Erythroblast (primary cell): ENCODE results near the gene WFDC10A.
"Not testable (repeated sequence)": the region's sequence is repeated elsewhere in the genome, so short reads cannot be mapped to it uniquely, and the experiment has no call there.

Source experiments
- DNase-seq, 2 experiments: peaks; one replicate each; lab custom pipeline; 2025; lab: John Stamatoyannopoulos, UW
- GATA1 ChIP-seq: IDR thresholded peaks from 2 replicates; pipeline ENCODE4 v1.6.1; 2011; ENCODE audit warnings: low read depth, mild to moderate bottlenecking, control low read depth, low read length, moderate library complexity
- POLR2A ChIP-seq: IDR thresholded peaks from 2 replicates; pipeline ENCODE4 v1.6.1; 2011; ENCODE audit warnings: mild to moderate bottlenecking, low read length

WFDC10A gene

GRCh38 chr20:45630371-45630770 is 832 bp downstream of the WFDC10A start:
- DNase-seq, result no peak
- no peak for TF ChIP-seq GATA1
- no peak for TF ChIP-seq POLR2A

DNA sequence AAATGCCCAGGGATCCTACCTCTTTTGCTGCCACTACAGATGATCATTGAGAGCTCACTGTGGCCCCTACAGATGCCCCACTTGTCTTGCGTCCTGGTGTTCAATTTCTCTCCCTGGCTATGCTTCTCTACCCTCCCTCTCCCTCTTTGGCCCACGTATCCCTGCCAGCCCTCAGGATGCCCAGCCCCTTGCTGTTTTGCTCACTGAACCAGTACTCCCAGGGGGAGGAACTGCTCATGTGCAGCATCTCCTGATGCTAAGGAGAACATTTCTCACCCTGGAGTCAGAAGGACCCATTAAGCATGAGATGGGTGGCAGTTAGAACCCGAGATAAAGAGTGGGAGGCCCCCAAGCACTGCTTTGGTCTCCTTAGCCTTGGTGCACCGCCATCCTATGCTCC is 1.6 kb downstream of the WFDC10A start, which contains the start of gene WFDC9:
WFDC9 (minus strand) TSS at position 101 of the 400 bp plus-strand sequence. CDS start 21,103 bp downstream, outside the sequence.
- DNase-seq, result no peak
- TF ChIP-seq GATA1 (no peak), POLR2A (no peak)

GRCh38 chr20:45636513-45636912 is 7.0 kb downstream of the WFDC10A start:
- TF ChIP-seq GATA1 (no peak), POLR2A (no peak)

GRCh38 chr20:45639687-45640086 is 10.1 kb downstream of the WFDC10A start:
- DNase-seq, result no peak
- TF ChIP-seq GATA1, result no peak
- TF ChIP-seq POLR2A, result no peak

More at GRCh38 chr20:45636513-45636912, 7.0 kb downstream of the WFDC10A start:
- no peak for DNase-seq

DNA sequence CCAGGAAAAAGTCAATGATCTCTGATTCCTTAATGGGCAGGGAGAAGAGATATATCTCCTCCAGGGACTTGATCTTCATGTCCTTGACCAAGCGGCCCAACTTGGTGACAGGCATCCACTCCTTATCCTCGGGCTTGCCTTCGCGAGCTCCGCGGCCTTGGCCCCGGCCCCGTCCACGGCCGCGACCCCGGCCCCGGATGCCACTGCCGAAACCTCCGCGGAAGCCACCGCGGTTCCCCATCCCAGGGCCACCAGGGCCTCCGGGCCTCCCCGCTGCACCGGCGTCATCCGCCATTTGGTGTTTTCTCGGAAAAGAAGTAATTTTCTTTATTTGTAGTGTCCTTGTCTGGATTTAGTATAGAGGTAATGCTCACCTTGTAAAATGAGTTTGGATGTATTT is 11.5 kb downstream of the WFDC10A start:
- DNase-seq, result not testable (repeated sequence)

- DNase-seq, result not testable (repeated sequence)
These were observed 16.3 kb downstream of the WFDC10A start for GRCh38 chr20:45645869-45646268.

DNA sequence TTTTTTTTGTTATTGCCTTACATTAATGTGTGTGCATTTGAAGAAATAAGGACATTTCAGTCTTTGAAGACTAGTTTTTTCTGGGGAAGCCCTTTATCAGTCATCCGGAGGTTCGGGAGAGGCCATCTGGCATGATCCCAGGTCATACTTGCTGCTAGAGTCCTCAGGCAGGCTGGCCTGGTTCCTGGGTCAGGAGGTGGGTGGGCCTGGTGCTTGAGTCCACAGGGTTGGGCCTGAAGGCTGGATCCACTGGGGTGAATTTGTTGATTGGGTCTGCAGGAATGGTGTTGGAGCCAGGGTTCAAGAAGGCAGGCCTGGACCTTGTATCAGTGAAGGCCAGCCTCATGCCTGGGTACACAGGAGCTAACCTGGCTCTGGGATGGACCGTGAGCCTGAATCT is 17.3 kb downstream of the WFDC10A start:
- TF ChIP-seq GATA1 (no peak), POLR2A (no peak)
- DNase-seq, result no peak

- no peak for TF ChIP-seq POLR2A
- TF ChIP-seq GATA1, result no peak
- DNase-seq, result no peak
These were observed 18.0 kb downstream of the WFDC10A start for GRCh38 chr20:45647441-45648050.

DNA sequence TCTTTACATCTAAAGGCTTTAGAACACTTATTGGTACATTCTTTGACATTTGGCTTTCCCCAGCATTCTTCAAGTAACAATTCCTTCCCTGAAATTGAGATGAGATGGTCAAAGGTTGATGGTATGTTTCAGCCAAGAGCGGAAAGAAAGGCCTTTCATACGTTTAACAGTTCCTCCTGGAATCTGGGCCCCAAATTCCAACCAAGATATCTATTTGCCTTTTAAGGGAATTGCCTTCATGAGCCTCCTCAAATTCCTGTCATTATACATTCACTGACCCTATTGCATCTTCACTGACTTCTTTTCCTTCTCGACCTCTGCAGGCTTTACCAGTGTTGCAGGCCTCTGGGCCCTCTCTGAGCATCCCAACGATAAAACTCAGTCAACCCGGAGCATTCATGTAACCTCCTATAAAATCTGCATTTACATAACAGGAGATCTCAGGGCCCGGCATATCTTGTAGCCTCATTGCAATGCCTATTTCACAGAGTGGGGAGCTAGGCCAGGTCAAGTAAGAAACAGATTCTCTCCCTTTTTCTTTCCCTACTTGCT is 19.8 kb downstream of the WFDC10A start:
- no peak for TF ChIP-seq GATA1
- no peak for TF ChIP-seq POLR2A
- DNase-seq, result no peak

DNA sequence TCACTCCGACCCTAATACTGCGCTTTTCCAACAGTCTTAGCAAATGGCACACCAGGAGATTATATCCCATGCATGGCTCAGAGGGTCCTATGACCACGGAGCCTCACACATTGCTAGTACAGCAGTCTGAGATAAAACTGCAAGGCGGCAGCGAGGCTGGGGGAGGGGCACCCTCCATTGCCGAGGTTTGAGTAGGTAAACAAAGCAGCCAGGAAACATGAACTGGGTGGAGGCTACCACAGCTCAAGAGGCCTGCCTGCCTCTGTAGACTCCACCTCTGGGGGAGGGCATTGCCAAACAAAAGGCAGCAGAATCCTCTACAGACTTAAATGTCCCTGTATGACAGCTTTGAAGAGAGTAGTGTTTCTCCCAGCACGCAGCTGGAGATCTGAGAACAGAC is 22.2 kb downstream of the WFDC10A start:
- DNase-seq, result not testable (repeated sequence)

DNA sequence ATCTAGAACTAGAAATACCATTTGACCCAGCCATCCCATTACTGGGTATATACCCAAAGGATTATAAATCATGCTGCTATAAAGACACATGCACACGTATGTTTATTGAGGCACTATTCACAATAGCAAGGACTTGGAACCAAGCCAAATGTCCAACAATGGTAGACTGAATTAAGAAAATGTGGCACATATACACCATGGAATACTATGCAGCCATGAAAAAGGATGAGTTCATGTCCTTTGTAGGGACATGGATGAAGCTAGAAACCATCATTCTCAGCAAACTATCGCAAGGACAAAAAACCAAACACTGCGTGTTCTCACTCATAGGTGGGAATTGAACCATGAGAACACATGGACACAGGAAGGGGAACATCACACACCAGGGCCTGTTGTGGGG is 27.5 kb downstream of the WFDC10A start:
- DNase-seq, result not testable (repeated sequence)

DNA sequence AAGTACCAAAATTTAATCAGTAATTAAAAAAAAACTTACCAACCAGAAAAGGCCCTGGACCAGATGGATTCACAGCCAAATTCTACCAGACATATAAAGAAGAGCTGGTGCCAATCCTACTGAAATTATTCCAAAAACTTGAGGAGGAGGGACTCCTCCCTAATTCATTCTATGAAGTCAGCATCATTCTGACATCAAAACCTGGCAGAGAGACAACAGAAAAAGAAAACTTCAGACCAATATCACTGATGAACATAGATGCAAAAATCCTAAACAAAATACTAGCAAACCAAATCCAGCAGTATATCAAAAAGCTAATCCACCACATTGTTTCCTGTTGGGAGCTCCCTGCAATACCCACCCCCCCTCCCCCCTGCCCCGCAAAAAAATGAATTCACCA is 40.6 kb downstream of the WFDC10A start, which contains the start of gene WFDC11:
WFDC11 (minus strand) TSS at position 101 of the 400 bp plus-strand sequence. CDS start 19,639 bp downstream, outside the sequence.
- TF ChIP-seq POLR2A (no peak), GATA1 (no peak)
- no peak for DNase-seq

GRCh38 chr20:45672765-45673164 is 43.2 kb downstream of the WFDC10A start:
- no peak for TF ChIP-seq POLR2A
- TF ChIP-seq GATA1, result no peak
- no peak for DNase-seq

DNA sequence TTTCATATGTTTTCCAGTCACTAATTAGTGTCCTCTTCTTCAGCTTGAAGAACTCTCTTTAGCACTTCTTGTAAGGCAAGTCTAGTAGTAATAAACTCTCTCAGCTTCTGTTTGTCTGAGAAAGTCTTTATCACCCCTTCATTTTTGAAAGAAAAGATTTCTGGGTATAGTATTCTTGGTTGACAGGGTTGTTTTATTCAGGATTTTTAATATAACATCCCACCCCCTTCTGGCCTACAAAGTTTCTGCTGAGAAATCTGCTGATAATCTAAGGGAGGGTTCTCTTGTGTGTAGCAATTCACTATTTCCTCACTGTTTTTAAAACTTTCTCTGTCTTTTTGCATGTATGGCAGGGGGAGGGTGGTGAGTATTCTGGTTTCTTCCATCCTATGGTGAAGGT is 50.1 kb downstream of the WFDC10A start:
- no peak for TF ChIP-seq GATA1
- DNase-seq, result no peak
